CD4-positive, alpha-beta T cell treated with Interleukin-10 for 1 hour (primary cell): Measurements from ENCODE around the gene SCCPDH.
A peak's percentile ranks its signal among the peaks of the same experiment; 100 is the strongest.
"Not testable (repeated sequence)": the region's sequence is repeated elsewhere in the genome, so short reads cannot be mapped to it uniquely, and the experiment has no call there.

Source experiments
- DNase-seq: peaks from one replicate; pipeline ENCODE4 v3.0.0-alpha.2; 2020

Gene SCCPDH

DNA sequence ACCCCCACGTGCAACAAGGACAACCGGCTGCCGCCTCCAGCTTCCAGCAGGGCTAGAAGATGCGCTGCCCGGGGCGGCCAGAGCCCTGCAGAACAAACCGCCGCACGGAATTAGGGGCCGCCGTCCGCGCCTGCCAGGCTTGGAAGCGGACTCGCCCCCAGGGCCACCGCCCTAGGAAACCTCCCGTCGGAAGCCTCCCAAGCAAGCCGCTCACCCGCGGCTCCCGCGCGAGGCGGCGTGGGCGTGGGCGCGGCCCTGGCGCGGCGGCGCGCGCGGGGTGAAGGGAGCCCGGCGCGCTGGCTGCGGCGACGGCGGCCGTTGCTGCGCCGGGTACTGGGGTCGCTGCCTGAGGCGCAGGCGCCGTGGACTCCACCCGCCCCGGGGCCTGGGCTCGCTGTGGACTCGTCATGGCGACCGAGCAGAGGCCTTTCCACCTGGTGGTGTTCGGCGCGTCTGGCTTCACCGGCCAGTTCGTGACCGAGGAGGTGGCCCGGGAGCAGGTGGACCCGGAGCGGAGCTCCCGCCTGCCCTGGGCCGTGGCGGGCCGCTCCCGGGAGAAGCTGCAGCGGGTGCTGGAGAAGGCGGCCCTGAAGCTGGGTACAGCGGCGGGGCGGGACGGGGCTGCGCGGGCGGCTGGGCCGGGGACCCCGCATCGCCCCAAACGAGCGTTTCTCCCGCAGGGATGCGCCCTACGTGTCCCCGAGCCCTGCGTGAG is at the start of gene SCCPDH:
TSS of gene SCCPDH (plus strand) at position 394 of the 715 bp plus-strand sequence. CDS start at position 408, 14 bp downstream.
- DNase-seq = peak; percentile 60

DNA sequence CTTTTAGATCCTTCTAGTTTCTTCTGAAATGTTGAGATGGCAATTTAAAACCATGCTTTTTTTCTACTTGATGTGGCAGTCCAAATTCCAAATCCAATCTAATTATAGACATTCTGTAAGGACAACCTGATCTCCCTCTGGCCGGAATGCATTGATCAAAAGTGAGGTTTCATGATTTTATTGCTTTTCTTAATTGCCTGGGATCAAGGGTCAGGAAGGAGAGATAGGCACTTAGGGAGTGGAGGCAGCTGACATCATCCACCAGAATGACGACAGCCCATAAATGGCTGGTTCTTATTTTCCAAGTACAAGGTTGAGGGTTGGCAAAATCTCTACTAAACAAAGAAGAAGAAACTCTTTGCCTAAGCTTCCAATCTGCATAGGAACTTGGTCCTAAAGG is 46.4 kb upstream of the SCCPDH start:
- DNase-seq = no peak

DNA sequence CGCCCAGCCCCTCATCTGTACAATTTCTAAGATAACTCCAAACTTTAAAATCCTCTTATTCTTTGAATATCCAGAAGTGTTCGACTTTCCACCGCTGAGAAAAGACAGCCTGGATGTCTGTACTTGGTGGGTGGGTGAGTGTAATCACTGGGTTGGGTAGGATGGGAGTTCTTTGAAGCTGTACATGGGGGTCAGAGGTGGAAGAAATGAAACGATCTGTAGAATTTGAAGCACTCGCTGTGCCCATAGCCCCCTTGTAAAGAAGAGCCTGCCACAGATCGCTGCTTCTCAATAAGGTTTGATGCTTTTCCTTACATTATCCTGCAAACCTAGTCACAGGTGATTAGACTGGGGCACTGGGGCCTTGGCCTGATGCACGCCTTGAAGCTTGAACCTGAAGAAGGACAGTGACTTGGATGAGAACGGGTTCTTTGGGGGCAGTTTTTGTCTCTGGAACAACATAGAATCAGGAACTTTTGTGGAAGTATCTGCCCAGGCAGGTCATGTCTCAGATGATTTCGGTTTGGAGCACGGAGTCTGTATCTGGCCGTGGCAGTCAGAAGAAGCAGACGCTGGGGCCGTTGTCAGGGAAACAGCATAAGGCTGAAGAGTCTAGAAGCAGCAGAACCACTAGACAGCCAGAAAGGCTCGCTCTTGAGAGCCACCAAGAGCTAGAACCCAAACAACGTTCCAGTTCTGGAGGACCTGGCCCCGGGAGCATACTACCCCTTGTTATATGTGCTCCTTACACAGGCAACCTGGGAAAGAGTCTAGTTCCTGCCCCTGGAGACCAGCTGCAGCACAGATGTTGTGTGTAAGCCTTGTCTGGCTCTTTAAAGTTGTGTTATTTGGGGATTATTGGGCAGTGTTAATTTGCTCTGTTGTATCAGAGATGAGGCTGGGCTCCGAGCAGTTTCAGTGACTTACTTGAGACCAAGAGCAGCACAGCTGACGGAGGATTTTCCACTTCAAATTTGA is 45.1 kb upstream of the SCCPDH start:
- DNase-seq = no peak

DNA sequence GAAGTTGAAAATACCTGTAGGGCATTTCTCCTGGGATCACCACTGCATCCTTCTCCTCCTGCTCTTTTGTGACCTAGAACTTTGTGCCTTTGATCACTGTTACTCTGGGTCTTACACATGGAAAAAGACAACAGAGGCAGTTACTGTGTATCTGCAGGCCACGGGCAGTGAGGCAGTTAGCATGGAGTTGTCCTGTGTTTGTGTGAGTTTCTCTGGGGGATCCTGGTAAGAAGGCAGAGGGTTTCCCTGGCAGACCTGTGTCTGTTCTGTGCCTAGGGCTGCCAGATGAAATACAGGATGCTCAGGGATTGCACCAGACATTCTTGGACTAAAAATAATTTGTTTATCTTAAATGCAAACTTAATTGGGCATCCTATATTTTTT is 44.4 kb upstream of the SCCPDH start:
- DNase-seq = no peak

DNA sequence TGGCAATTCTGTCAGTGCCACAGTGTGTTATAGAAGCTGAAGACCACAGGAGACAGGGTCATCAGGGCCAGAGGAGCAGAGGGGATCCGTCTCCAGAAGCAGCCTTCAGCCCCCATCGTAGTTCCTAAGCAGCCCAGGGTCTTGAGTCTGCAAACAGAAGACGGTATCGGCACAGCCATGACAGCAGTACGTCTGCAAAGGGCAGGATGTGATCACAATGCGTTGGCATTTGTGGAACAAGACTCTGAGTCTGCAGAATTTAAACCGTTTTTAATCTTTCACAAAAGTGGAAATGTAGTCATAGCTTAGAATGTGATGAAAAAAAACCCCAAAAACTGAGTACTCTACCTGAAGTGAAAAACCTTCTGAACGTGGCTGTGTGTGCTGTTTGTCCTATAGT is 44.0 kb upstream of the SCCPDH start:
- DNase-seq = no peak

GRCh38 chr1:246680696-246681130 is 43.5 kb upstream of the SCCPDH start:
- no peak for DNase-seq

DNA sequence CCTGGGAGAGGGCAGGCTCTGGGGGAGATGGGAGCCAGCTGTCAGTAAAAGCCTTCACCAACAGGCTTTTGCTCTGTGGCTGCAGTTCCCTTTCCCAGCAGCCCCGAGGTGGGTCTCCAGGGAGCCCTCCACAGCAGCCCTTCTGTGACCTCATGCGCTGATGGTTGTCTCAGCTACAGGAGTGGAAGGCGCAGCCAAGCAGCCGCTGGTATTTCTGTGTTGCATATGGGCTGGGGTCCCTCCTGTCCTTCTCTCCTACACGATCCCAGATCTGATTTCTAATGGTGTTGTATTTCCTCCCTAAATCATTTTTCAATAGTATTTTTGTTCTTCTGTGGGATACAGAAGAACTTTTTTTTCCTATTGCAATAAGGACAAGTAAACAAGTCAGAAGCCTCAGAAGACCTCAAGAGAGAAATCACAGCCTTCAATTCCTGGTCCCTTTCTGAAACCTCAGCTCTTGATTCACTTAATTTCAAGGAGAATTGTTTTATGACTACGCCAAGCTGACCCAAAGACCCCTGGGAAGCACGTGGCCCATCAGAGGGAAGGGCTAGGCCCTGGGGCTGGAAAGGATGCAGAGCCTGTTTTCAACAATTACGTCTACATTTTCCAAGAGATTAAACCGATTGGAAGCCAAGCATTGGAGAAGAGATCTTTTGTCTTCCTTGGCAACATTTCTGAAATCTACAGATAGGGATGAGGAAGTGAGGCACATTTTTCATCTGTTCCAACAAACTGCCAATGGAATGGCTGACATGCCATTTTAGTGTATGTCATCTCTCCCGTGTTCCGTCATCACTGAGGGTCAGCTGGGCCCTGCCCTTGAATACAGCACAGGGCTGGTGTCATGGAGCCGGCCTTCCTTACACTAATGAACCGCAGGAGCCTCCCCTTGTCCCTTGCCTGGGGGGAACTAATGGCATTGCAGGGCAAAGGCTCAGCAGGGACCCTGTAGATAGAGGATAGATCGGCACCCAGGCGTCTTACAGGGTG is 42.0 kb upstream of the SCCPDH start:
- DNase-seq = no peak

DNA sequence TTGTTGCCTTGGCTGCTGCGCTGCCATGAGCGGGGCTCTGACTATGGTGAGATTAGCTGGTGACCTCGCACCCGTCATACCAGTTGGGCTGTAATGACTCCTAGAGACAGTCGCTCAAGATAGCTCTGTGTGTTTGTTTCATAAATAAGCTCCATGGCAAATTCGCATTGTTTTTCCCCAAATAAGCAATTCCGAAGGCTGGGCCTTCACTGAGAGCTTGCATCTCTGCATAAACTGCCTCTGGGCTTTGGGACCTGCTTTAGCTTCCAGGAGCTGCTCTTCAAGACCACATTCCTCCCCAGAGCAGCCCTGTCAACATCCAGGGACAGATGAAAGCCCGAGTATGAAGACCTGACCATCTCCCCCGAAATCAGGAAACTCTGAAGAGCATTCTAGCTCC is 40.7 kb upstream of the SCCPDH start:
- no peak for DNase-seq

GRCh38 chr1:246687002-246687401 is 37.2 kb upstream of the SCCPDH start:
- no peak for DNase-seq

DNA sequence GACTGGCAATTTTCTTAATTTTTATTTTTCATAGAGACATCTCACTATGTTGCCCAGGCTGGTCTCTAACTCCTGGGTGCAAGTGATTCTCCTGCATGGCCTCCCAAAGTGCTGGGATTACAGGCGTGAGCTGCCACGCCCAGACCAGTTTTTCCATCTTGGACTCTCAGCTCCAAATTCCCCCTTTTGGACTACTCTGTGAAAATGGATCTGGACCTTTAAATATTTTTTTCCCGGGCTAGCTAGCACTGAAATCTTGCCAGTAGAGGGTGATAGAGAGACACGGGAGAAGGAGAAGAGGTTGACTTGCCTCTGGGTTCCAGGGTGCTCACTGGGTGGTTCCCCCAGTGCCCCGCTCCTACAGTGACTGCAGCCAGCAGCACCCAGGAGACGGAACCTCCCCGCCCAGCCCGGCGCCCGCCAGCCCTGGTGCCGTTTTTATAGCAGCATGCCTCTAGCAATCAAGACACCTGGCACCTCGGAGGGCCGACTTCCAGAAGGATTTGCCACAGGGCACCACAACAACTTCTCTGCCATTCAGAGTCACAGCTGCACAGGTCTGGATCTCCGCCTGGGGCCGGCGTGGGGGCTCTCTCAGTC is 34.7 kb upstream of the SCCPDH start:
- DNase-seq = peak; percentile 62

DNA sequence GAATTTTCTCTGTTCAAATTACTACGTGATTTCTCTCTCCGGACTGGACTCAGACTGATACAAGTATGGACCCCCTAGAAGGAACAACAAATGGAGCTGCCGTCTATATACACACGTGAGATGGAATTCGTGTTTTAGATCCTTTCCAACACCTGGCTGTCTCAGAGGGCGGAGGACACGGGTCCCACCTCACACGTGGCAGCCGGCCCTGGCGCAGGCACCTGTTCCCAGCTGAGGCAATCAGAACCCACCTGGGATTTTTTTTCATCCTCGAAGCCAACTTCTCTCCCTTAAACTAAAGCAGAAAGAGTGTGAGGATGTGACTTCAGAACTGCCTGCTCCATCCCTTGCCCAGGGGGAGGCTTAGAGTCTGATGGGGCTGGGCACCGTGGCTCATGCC is 34.1 kb upstream of the SCCPDH start:
- no peak for DNase-seq

GRCh38 chr1:246691622-246692495 is 32.4 kb upstream of the SCCPDH start:
- no peak for DNase-seq

- not testable (repeated sequence) for DNase-seq
Measured at GRCh38 chr1:246694213-246694895, 29.9 kb upstream of the SCCPDH start.

GRCh38 chr1:246695136-246695535 is 29.1 kb upstream of the SCCPDH start:
- no peak for DNase-seq

GRCh38 chr1:246695666-246696065 is 28.5 kb upstream of the SCCPDH start:
- DNase-seq = no peak

DNA sequence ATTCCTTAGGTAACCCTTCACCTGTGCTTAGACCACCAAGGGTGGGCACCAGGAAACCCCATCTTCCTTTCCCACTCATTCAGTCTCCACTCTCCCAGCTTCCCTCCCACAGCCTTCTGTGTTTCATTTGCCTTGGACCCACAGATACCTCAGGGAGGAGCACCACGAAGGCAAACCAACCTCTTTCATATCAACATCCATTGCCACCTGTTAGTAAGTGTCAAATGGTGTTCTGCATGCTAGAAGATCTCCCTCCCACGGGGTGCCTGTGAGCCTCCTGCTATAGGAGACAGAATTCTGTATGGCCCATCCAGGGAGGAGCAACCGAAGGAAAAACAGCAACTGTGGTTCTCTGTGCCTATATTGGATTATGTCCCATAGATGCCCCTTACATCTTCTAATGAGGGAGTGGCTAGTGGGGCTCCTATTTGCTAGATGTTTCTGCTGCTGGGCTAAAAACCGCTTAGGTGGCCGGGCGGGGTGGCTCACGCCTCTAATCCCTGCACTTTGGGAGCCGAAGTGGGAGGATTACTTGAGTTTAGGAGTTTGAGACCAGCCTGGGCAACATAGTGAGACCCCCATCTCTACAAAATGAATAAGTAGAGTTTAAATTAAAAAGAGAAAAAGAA is 25.6 kb upstream of the SCCPDH start:
- no peak for DNase-seq

GRCh38 chr1:246699095-246699735 is 25.0 kb upstream of the SCCPDH start:
- DNase-seq = peak; percentile 85

DNA sequence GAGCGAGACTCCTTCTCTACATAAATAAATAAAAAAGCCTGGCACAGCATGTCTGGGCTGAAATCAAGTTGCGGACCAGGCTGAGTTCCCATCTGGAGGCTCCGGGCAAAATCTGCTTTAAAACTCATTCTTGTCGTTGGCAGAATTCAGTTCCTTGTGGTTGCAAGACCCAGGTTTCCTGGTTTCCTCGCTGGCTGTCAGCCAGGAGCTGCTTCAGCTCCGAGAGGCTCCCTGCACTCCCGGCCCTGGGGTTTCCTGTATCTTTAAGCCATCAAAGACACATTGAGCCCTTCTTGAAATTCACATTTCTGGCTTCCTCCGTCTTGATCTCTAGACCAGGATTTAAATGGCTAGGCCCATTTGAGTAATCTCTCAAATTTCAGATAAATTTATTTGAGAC is 20.6 kb upstream of the SCCPDH start:
- DNase-seq = no peak

DNA sequence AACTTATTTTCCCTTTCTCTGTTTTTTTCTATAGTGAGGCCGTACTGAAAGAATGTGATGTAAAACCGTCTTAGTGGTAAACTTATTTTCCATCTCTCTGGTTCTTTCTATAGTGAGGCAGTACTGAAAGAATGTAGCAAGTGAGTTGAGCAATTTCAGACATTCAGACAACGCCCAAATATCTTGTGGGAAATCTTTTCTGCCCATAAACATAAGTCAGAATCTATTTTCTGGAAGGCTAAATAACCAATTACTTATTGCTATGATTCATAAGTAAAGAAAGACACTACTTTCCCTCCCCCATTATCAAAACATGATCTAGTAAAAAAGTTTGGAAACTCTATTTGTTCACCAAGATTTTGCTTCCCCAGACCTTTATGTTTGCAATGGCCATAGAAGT is 18.8 kb upstream of the SCCPDH start:
- DNase-seq = no peak

- DNase-seq = no peak
Measured at GRCh38 chr1:246708166-246708565, 16.0 kb upstream of the SCCPDH start.
